HepG2 (cell line): ENCODE measurements around the gene ZBTB7A. TPM values are rescaled to one million over a fixed set of nuclear protein-coding genes. Genes with fewer than 3 reads are reported as not detected.
A peak's percentile ranks its signal among the peaks of the same experiment; 100 is the strongest.

Source experiments
- HNF1B ChIP-seq: sonication (generic); formaldehyde crosslinking; IDR thresholded peaks from 2 replicates; pipeline ENCODE4 v1.5.1; 2020; ENCODE audit warnings: mild to moderate bottlenecking, moderate library complexity, missing genetic modification reagents
- KLF11 ChIP-seq: IDR thresholded peaks from 2 replicates; pipeline ENCODE4 v1.6.1; 2016; ENCODE audit warnings: missing compliant biosample characterization
- NFIC ChIP-seq: IDR thresholded peaks from 2 replicates; pipeline ENCODE4 v1.6.1; 2012; ENCODE audit warnings: mild to moderate bottlenecking, low read length, inconsistent platforms
- NFKB2 ChIP-seq: sonication (generic); formaldehyde crosslinking; IDR thresholded peaks from 2 replicates; pipeline ENCODE4 v1.4.0; 2020; ENCODE audit warnings: missing genetic modification reagents, borderline replicate concordance
- ZBTB40 ChIP-seq, 2 experiments: fragments of 450-650 bp in 1 of 2; sonication (generic) in 1 of 2; formaldehyde crosslinking in 1 of 2; IDR thresholded peaks; 2 replicates each; pipeline versions ENCODE4 v1.6.1 to v1.8.0; 2016 to 2022; ENCODE audit warnings: antibody characterized with exemption in 1 of 2, mild to moderate bottlenecking in 1 of 2, missing genetic modification reagents in 1 of 2
- ZMYM3 ChIP-seq: sonication (generic); formaldehyde crosslinking; IDR thresholded peaks from 2 replicates; pipeline ENCODE4 v1.5.1; 2020; ENCODE audit warnings: mild to moderate bottlenecking, missing genetic modification reagents
- ZNF142 ChIP-seq: sonication (generic); formaldehyde crosslinking; IDR thresholded peaks from 2 replicates; pipeline ENCODE4 v1.4.0; 2020; ENCODE audit warnings: missing genetic modification reagents
- ZNF468 ChIP-seq: sonication (generic); formaldehyde crosslinking; IDR thresholded peaks from 2 replicates; pipeline ENCODE4 v1.8.0; 2022; ENCODE audit warnings: mild to moderate bottlenecking, moderate library complexity, missing genetic modification reagents
- polyA plus RNA-seq, 8 experiments: library from polyadenylated mRNA; depleted of rRNA in 3 of 8; stranded (reverse) in 7 of 8; unstranded in 1 of 8; fragments of >200 nt; fragmentation: Illumina TruSeq in 4 of 8; extraction: Trizol in 4 of 8; gene quantifications; 2 replicates each; pipeline versions ENCODE4 v1.2.1 to v1.2.3, GENCODE V29; 2011 to 2016; ENCODE audit warnings: low read depth in 4 of 8, missing spikeins in 1 of 8, mixed read lengths in 1 of 8; ENCODE audit not compliant: insufficient read depth in 1 of 8
- total RNA-seq, 5 experiments: library from RNA; depleted of rRNA; stranded (reverse); fragments of >200 nt; fragmentation: Illumina TruSeq; extraction: Trizol; gene quantifications; 2 replicates each; pipeline ENCODE4 v1.2.3, GENCODE V29; 2016; ENCODE audit warnings: low read depth in 1 of 5
- TF ChIP-seq, protein P1 (sequence below): sonication (generic); formaldehyde crosslinking; IDR thresholded peaks from 2 replicates; pipeline ENCODE4 v1.5.0; 2020; ENCODE audit warnings: missing genetic modification reagents

The ZBTB7A gene
- total and polyA plus RNA-seq, 2 of the 13 experiments (the other 11 are each of a cell fraction or from before 2014, with no cell fraction given), result 3.6 to 4.0 TPM

GRCh38 chr19:4062419-4063368 lies 4.0 kb downstream of the ZBTB7A start (continued):
- TF ChIP-seq ZNF142 (CRISPR knock-in tag) (no peak; the same call in 1 of the 2 replicates), NFIC (no peak), ZNF468 (CRISPR knock-in tag) (no peak), NFKB2 (0 out of 2 replicates have a peak, but pooled peaks have one; percentile 8), KLF11 (CRISPR knock-in tag) (no peak), HNF1B (CRISPR knock-in tag) (no peak), ZBTB40 (IDR thresholded peaks at IDR 0.05) (no peak), ZBTB40 (CRISPR knock-in tag; IDR thresholded peaks at IDR 0.05) (no peak), ZMYM3 (CRISPR knock-in tag) (peak; percentile 95)
- TF ChIP-seq, protein P1, sequence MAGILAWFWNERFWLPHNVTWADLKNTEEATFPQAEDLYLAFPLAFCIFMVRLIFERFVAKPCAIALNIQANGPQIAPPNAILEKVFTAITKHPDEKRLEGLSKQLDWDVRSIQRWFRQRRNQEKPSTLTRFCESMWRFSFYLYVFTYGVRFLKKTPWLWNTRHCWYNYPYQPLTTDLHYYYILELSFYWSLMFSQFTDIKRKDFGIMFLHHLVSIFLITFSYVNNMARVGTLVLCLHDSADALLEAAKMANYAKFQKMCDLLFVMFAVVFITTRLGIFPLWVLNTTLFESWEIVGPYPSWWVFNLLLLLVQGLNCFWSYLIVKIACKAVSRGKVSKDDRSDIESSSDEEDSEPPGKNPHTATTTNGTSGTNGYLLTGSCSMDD, result no peak
